Vagina (tissue), 2 donors: ENCODE measurements around the gene ERAS. TPM values are rescaled to one million over a fixed set of nuclear protein-coding genes. Genes with fewer than 3 reads are reported as not detected.

Experiments used
- DNase-seq, 2 donors: peaks; one replicate each; pipeline ENCODE4 v3.0.0-alpha.2; 2017; ENCODE audit errors: extremely low spot score in 2 of 2
- H3K27ac ChIP-seq: fragments of 200-600 bp; sonication (generic); one replicate; pipeline ENCODE4 v1.5.1; 2019
- H3K27me3 ChIP-seq: fragments of 200-600 bp; sonication (generic); one replicate; pipeline ENCODE4 v1.5.1; 2019
- H3K36me3 ChIP-seq, 2 donors: fragments of 200-600 bp; sonication (generic); one replicate each; pipeline ENCODE4 v1.5.1; 2017 to 2019
- H3K4me1 ChIP-seq: fragments of 200-600 bp; sonication (generic); one replicate; pipeline ENCODE4 v1.5.1; 2019
- H3K4me3 ChIP-seq, 2 donors: fragments of 200-600 bp; sonication (generic); 1 replicate in 1 of 2; 2 replicates in 1 of 2; pipeline ENCODE4 v1.5.1; 2016 to 2019
- H3K9me3 ChIP-seq: fragments of 200-600 bp; sonication (generic); one replicate; pipeline ENCODE4 v1.5.1; 2019
- CTCF ChIP-seq, 3 experiments: fragments of 450-650 bp in 2 of 3; fragments of 200-600 bp in 1 of 3; sonication (generic) in 1 of 3; IDR thresholded peaks; one replicate each; pipeline ENCODE4 v1.5.1; 2017 to 2019; ENCODE audit warnings: antibody characterized with exemption in 3 of 3, mild to moderate bottlenecking in 2 of 3, moderate library complexity in 2 of 3
- POLR2A ChIP-seq, 2 donors: fragments of 450-650 bp; IDR thresholded peaks; one replicate each; pipeline ENCODE4 v1.6.1; 2017; ENCODE audit warnings: antibody characterized with exemption in 2 of 2, mild to moderate bottlenecking in 2 of 2, moderate library complexity in 2 of 2
- POLR2AphosphoS5 ChIP-seq, 2 donors: sonication (generic); formaldehyde crosslinking; IDR thresholded peaks; one replicate each; pipeline ENCODE4 v1.9.0; 2017; ENCODE audit warnings: antibody characterized with exemption in 2 of 2, mild to moderate bottlenecking in 2 of 2, low read depth in 1 of 2; ENCODE audit not compliant: insufficient read depth in 1 of 2
- intact Hi-C: fragments of 100-400 bp; cut with DNase I; formaldehyde crosslinking; loops from one replicate; pipeline ENCODE4 v1.15.1; 2023
- total RNA-seq: library from RNA; depleted of rRNA; stranded (reverse); fragments of >200 nt; gene quantifications from one replicate; pipeline ENCODE4 v1.2.3, GENCODE V29; 2016

ERAS gene
- total RNA-seq, 1 donor from 2014 or later = not detected

DNA sequence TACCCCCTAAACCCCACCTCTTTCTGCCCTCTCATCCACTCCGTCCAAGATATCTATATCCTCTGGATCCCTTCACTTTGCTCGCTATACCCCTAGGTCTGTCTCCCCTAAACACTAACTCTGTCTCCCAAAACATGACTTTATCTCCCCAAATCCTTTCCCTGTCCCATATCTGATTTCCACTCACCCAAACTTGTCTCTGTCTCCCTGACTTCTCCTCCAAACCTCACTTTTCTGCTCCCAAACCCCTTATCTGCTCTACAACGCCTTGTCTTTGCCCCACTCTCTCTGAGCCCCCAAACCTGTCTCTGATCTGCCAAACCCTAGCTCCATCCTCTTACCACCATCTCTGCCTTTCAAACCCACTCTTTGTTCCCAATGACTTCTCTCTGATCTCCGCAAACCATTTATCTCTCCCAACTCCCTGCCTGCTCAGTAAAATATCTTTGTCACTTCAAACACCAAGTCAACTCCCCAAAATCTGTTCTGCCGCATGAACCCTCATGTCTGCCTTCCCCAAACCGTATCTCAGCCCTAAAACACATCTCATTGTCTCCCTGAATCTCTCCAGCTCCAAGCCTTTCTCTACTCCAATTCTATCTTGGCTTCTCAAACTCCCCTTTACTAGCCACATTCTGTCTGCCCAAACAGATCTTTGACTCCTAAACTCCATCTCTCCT, 39.3 kb upstream of the ERAS start:
- H3K4me3 ChIP-seq = no peak overlapping the region
- intact Hi-C loops = no loop called here
- H3K9me3 ChIP-seq = no peaks in the 10 kb centered on the region
- no peak for TF ChIP-seq POLR2A (IDR thresholded peaks at IDR 0.05)
- TF ChIP-seq CTCF (IDR thresholded peaks at IDR 0.05) = no peak
- no peak for TF ChIP-seq POLR2AphosphoS5 (IDR thresholded peaks at IDR 0.05; ENCODE audit: insufficient read depth in 1 of 2, low read depth in 1 of 2)
- no peaks in the 10 kb centered on the region for H3K36me3 ChIP-seq
- H3K4me1 ChIP-seq = no peaks in the 10 kb centered on the region
- no peaks in the 10 kb centered on the region for H3K27me3 ChIP-seq
- DNase-seq = no peak
- H3K27ac ChIP-seq = no peak overlapping the region

GRCh38 chrX:48787505-48788443, 38.5 kb upstream of the ERAS start:
- Histone ChIP-seq H3K27ac (no peak overlapping the region), H3K9me3 (no peaks in the 10 kb centered on the region), H3K27me3 (no peaks in the 10 kb centered on the region), H3K4me3 (no peak overlapping the region), H3K4me1 (no peaks in the 10 kb centered on the region), H3K36me3 (no peaks in the 10 kb centered on the region)
- no peak for DNase-seq
- TF ChIP-seq POLR2A (IDR thresholded peaks at IDR 0.05) (no peak), POLR2AphosphoS5 (IDR thresholded peaks at IDR 0.05; ENCODE audit: insufficient read depth in 1 of 2, low read depth in 1 of 2) (no peak)
- intact Hi-C loops = no loop called here

DNA sequence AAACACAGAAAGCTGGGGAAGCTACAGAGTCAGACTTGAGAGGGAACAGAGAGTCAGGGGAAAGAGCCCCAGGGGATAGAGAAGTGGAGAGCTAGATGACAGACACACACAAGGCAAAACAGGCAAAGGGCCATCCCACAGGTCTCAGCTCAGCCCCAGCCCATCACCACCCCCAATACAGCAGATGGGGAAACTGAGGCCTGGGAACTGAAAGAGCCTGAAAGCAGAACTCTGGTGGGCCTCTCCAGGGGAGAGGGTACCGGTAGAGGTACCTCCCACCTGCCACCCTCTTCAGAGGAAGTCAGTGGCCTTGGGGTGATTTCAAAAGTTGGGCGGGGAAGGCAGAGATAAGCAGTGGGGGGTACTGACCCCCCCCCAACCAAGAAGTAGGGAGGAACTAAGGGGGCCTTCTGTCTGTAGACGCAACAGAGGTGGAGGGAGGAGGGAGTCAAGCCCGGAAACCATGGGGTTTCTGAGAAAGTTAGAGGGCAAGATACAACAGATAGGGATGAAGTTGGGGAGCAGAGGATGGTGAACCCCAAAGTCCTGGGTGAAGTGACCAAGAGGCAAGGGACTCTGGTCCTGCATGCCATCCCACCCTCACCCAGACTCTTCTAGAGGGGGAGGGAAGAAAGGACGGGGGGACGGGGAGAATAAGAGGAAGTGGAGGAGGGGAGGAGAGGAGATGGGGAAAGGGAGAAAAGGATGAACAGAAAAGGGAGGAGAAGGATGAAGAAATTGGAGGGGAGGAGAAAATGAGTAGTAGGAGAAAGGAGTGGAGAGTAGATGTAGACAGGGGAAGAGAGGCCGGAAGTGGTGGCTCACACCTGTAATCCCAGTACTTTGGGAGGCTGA, 36.7 kb upstream of the ERAS start:
- DNase-seq = no peak
- Histone ChIP-seq H3K36me3 (no peaks in the 10 kb centered on the region), H3K9me3 (no peaks in the 10 kb centered on the region), H3K4me1 (no peaks in the 10 kb centered on the region), H3K27me3 (no peaks in the 10 kb centered on the region), H3K4me3 (no peak overlapping the region), H3K27ac (no peak overlapping the region)
- TF ChIP-seq POLR2AphosphoS5 (IDR thresholded peaks at IDR 0.05; ENCODE audit: insufficient read depth in 1 of 2, low read depth in 1 of 2) (no peak), CTCF (IDR thresholded peaks at IDR 0.05) (no peak), POLR2A (IDR thresholded peaks at IDR 0.05) (no peak)
- intact Hi-C loops = no loop called here

DNA sequence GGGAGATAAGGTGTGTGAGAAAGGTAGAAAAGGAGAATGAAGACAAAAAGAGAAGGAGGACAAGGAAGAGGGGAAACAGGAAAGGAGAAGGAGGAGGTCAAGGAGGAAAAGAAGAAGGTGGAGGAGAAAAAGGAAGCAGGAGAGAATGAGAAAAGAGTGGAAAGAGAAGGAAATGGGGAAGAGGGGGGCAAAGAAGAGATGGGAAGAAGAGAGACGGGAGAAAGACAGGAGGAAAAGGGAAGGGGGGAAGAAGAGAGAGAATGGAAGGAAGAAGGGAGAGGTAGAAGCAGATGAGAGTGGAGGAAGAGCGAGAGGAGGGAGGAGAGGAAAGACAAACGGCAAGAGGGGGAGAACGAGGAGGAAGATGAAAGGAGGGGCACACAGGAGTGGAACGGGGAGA, 35.8 kb upstream of the ERAS start:
- Histone ChIP-seq H3K36me3 (no peaks in the 10 kb centered on the region), H3K4me3 (no peak overlapping the region), H3K27ac (no peak overlapping the region), H3K27me3 (no peaks in the 10 kb centered on the region), H3K4me1 (no peaks in the 10 kb centered on the region), H3K9me3 (no peaks in the 10 kb centered on the region)
- intact Hi-C loops = no loop called here
- TF ChIP-seq POLR2A (IDR thresholded peaks at IDR 0.05) (no peak), POLR2AphosphoS5 (IDR thresholded peaks at IDR 0.05; ENCODE audit: insufficient read depth in 1 of 2, low read depth in 1 of 2) (no peak), CTCF (IDR thresholded peaks at IDR 0.05) (no peak)
- no peak for DNase-seq
